ENCODE measurements around the gene CFAP221. TPM values are rescaled to one million over a fixed set of nuclear protein-coding genes. Genes with fewer than 3 reads are reported as not detected.

Gene CFAP221
- total and polyA plus RNA-seq, 10 of the 15 experiments (the other 5 are each of a cell fraction or from before 2014, with no cell fraction given) = not detected

GRCh38 chr2:119584469-119584868 is 40.2 kb downstream of the CFAP221 start (continued):
- TF ChIP-seq SIX5 (IDR thresholded peaks at IDR 0.05; ENCODE audit: low read depth, low read length, severe bottlenecking) = no peak
- TF ChIP-seq MAX (IDR thresholded peaks at IDR 0.05; ENCODE audit: low read depth, low read length) = no peak
- no peak for TF ChIP-seq ZBTB4 (CRISPR knock-in tag; IDR thresholded peaks at IDR 0.05)
- no peak for TF ChIP-seq SIN3A (IDR thresholded peaks at IDR 0.05; ENCODE audit: low read depth, low read length)
- no peak for TF ChIP-seq ATF2 (IDR thresholded peaks at IDR 0.05; ENCODE audit: low read length)
- no peak for TF ChIP-seq DPF2 (IDR thresholded peaks at IDR 0.05)
- no peak for TF ChIP-seq SKIL (IDR thresholded peaks at IDR 0.05; ENCODE audit: low read depth, poor library complexity, severe bottlenecking)
- no peak for TF ChIP-seq BACH1 (IDR thresholded peaks at IDR 0.05; ENCODE audit: borderline replicate concordance)
- TF ChIP-seq HSF1 (IDR thresholded peaks at IDR 0.05; ENCODE audit: low read depth, low read length) = no peak
